Ascending aorta (tissue), 2 donors: ENCODE results near the gene RNF111. TPM values are rescaled to one million over a fixed set of nuclear protein-coding genes. Genes with fewer than 3 reads are reported as not detected.

ENCODE experiments used
- DNase-seq, 2 donors: peaks; one replicate each; pipeline ENCODE4 v3.0.0-alpha.2; 2019; ENCODE audit warnings: low spot score in 2 of 2
- H3K27ac ChIP-seq, 2 donors: fragments of 200-600 bp; sonication (generic); one replicate each; pipeline ENCODE4 v1.5.1; 2016 to 2017; ENCODE audit warnings: mild to moderate bottlenecking in 1 of 2
- H3K27me3 ChIP-seq: fragments of 200-600 bp; sonication (generic); one replicate; pipeline ENCODE4 v1.5.1; 2017
- H3K36me3 ChIP-seq, 2 donors: fragments of 200-600 bp; sonication (generic); one replicate each; pipeline ENCODE4 v1.5.1; 2016
- H3K4me1 ChIP-seq, 2 donors: fragments of 200-600 bp; sonication (generic); one replicate each; pipeline ENCODE4 v1.5.1; 2016 to 2017; ENCODE audit warnings: mild to moderate bottlenecking in 1 of 2
- H3K4me3 ChIP-seq, 2 donors: fragments of 200-600 bp; sonication (generic); one replicate each; pipeline ENCODE4 v1.5.1; 2016 to 2017; ENCODE audit warnings: mild to moderate bottlenecking in 1 of 2
- H3K9me3 ChIP-seq, 2 donors: fragments of 200-600 bp; sonication (generic); one replicate each; pipeline ENCODE4 v1.5.1; 2016
- CTCF ChIP-seq, 3 experiments: fragments of 200-600 bp in 2 of 3; fragments of 450-650 bp in 1 of 3; sonication (generic) in 2 of 3; IDR thresholded peaks; one replicate each; pipeline ENCODE4 v1.5.1; 2016 to 2019; ENCODE audit warnings: antibody characterized with exemption in 3 of 3, mild to moderate bottlenecking in 1 of 3, moderate library complexity in 1 of 3
- intact Hi-C: fragments of 100-400 bp; cut with DNase I; formaldehyde crosslinking; loops from one replicate; pipeline ENCODE4 v1.15.1; 2023
- total RNA-seq: library from RNA; depleted of rRNA; stranded (reverse); fragments of >200 nt; gene quantifications from one replicate; pipeline ENCODE4 v1.1.0, GENCODE V29; 2016

The RNF111 gene
- total RNA-seq, 1 donor from 2014 or later, result 12.2 TPM

DNA sequence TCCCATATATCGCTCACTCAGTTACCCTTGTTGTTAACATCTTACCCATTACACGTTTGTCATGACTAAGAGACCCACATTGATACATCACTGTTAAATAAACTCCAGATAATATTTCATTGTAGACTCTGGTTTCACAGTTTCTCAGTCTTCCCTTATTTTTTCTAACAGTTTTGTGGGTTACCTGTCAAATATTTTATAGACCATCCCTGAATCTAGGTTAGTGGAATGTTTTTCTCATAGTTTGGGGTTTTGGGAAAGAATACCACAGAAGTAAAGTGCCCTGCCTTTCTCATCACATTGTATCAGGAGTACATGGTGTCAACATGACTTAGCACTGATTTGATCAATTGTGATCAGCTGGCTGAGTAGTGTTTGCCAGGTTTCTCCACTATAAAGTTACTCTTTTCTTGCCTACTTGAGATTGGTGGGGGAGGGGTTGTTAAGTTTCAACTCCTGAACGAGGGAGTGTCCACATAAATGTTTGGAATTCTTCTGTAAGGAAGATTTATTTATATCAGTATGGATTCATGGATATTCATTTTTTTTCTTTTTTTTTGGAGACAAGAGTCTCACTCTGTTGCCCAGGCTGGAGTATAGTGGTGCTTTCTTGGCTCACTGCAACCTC is 25.9 kb downstream of the RNF111 start:
- Histone ChIP-seq H3K4me1 (peaks cover 0 to 9% of the 10 kb centered on the region in 2 donors), H3K27ac (no peak overlapping the region), H3K27me3 (no peaks in the 10 kb centered on the region), H3K9me3 (no peaks in the 10 kb centered on the region), H3K4me3 (no peak overlapping the region), H3K36me3 (peaks cover 0 to 3% of the 10 kb centered on the region in 2 donors)
- DNase-seq, result no peak
- TF ChIP-seq CTCF (IDR thresholded peaks at IDR 0.05), result no peak
- intact Hi-C loops, result no loop called here

- Histone ChIP-seq H3K4me3 (no peak overlapping the region), H3K9me3 (no peaks in the 10 kb centered on the region), H3K4me1 (peaks cover 0 to 9% of the 10 kb centered on the region in 2 donors), H3K36me3 (peaks cover 0 to 3% of the 10 kb centered on the region in 2 donors), H3K27me3 (no peaks in the 10 kb centered on the region), H3K27ac (no peak overlapping the region)
- TF ChIP-seq CTCF (IDR thresholded peaks at IDR 0.05), result no peak
- no peak for DNase-seq
- intact Hi-C loops, result no loop called here
These were observed 26.6 kb downstream of the RNF111 start for GRCh38 chr15:59014068-59014467.

DNA sequence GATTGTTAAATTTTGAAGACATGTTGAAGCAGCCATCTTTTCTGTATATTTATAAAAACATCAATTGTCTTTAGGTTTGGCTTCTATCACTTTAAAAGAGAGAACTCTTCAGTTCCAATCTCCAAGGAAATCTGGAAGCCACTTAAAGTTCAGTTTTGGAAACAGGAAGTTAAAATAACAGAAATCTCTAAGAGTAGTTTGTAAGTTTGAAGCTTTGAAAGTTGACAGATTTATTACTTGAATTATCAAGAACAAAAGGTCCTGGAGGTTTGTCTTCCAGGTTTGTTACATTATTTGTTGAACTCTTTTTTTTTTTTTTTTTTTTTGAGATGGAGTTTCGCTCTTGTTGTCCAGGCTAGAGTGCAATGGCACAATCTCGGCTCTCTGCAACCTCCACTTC is 30.0 kb downstream of the RNF111 start:
- intact Hi-C loops, result no loop called here
- no peak overlapping the region for H3K4me3 ChIP-seq
- peaks cover 0 to 3% of the 10 kb centered on the region in 2 donors for H3K36me3 ChIP-seq
- H3K27me3 ChIP-seq, result no peaks in the 10 kb centered on the region
- H3K4me1 ChIP-seq, result peaks cover 0 to 9% of the 10 kb centered on the region in 2 donors
- H3K9me3 ChIP-seq, result no peaks in the 10 kb centered on the region
- no peak for DNase-seq
- H3K27ac ChIP-seq, result no peak overlapping the region
- no peak for TF ChIP-seq CTCF (IDR thresholded peaks at IDR 0.05)

GRCh38 chr15:59018833-59019232 is 31.4 kb downstream of the RNF111 start:
- H3K36me3 ChIP-seq, result peaks cover 0 to 6% of the 10 kb centered on the region in 2 donors
- no peak for TF ChIP-seq CTCF (IDR thresholded peaks at IDR 0.05)
- intact Hi-C loops, result no loop called here
- no peaks in the 10 kb centered on the region for H3K27me3 ChIP-seq
- no peak for DNase-seq
- peaks cover 0 to 7% of the 10 kb centered on the region in 2 donors for H3K4me1 ChIP-seq
- H3K27ac ChIP-seq, result no peak overlapping the region
- no peak overlapping the region for H3K4me3 ChIP-seq
- no peaks in the 10 kb centered on the region for H3K9me3 ChIP-seq

- no peaks in the 10 kb centered on the region for H3K9me3 ChIP-seq
- DNase-seq, result no peak
- H3K27ac ChIP-seq, result no peak overlapping the region
- TF ChIP-seq CTCF (IDR thresholded peaks at IDR 0.05), result no peak
- intact Hi-C loops, result no loop called here
- H3K36me3 ChIP-seq, result peaks cover 0 to 14% of the 10 kb centered on the region in 2 donors
- no peaks in the 10 kb centered on the region for H3K27me3 ChIP-seq
- H3K4me1 ChIP-seq, result no peaks in the 10 kb centered on the region
- H3K4me3 ChIP-seq, result no peak overlapping the region
These were observed 32.9 kb downstream of the RNF111 start for GRCh38 chr15:59020322-59020721.

DNA sequence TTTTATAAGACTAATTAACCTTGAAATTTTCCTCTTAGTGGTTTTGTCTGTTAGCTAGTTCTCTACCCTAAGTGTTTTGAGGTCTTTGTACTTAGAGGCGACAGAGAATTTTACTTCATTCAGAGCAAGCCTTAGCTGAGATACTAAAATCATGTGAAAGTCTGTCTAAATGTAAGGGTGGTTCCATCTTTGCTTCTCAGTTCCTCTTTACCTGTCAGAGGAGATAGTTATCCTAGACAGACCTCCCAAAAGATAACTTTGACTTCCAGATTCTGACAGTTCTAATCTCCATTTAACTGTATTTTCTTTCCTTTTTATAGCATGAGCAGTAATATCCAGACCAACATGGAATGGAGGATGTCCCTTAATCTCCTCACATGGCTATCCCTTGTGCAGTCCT is 34.7 kb downstream of the RNF111 start:
- intact Hi-C loops, result no loop called here
- peaks cover 0 to 11% of the 10 kb centered on the region in 2 donors for H3K36me3 ChIP-seq
- no peak for TF ChIP-seq CTCF (IDR thresholded peaks at IDR 0.05)
- no peak for DNase-seq
- no peak overlapping the region for H3K4me3 ChIP-seq
- H3K27me3 ChIP-seq, result no peaks in the 10 kb centered on the region
- H3K27ac ChIP-seq, result no peak overlapping the region
- H3K4me1 ChIP-seq, result no peaks in the 10 kb centered on the region
- no peaks in the 10 kb centered on the region for H3K9me3 ChIP-seq
